T-cell (primary cell): Measurements from ENCODE around the gene PDCD11. TPM values are rescaled to one million over a fixed set of nuclear protein-coding genes. Genes with fewer than 3 reads are reported as not detected.
A peak's percentile ranks its signal among the peaks of the same experiment; 100 is the strongest.
"Not testable (repeated sequence)": the region's sequence is repeated elsewhere in the genome, so short reads cannot be mapped to it uniquely, and the experiment has no call there.

ENCODE experiments used
- ATAC-seq, 4 experiments: fragments of 200-7000 bp in 3 of 4; fragments of 150-1000 bp in 1 of 4; cut with Tn5 transposase; replicated peaks in 1 of 4; 1 replicate in 3 of 4; 2 replicates in 1 of 4; pipeline ENCODE4 v1.10.0; 2021; ENCODE audit warnings: moderate library complexity in 3 of 4, mild to moderate bottlenecking in 2 of 4, moderate number of reproducible peaks in 1 of 4
- CTCF ChIA-PET, 2 donors: fragments of 300-600 bp; sonication (Branson Sonifier 250); formaldehyde crosslinking; loops; one replicate each; lab custom pipeline; 2022; ENCODE audit warnings: antibody characterized with exemption in 2 of 2; lab: Charles Lee
- POLR2A ChIA-PET, 2 donors: fragments of 300-600 bp; sonication (Branson Sonifier 250); formaldehyde crosslinking; loops; one replicate each; lab custom pipeline; 2022; ENCODE audit warnings: antibody characterized with exemption in 2 of 2; lab: Charles Lee
- DNase-seq, 35 experiments: peaks; one replicate each; pipeline versions ENCODE4 v3.0.0 to v3.0.0-alpha.2; 2013 to 2023
- H3K27ac ChIP-seq: one replicate; pipeline ENCODE4 v1.5.1; 2013; ENCODE audit warnings: low read length
- H3K27me3 ChIP-seq, 2 experiments: replicated peaks in 1 of 2; 1 replicate in 1 of 2; 2 replicates in 1 of 2; pipeline versions ENCODE4 v1.6.1 to v1.7.0; 2013; ENCODE audit warnings: low read length in 1 of 2, mixed read lengths in 1 of 2; ENCODE audit not compliant: control insufficient read depth in 2 of 2, insufficient read depth in 2 of 2; ENCODE audit errors: extremely low read depth in 1 of 2
- H3K36me3 ChIP-seq, 2 donors: 1 replicate in 1 of 2; 2 replicates in 1 of 2; pipeline versions ENCODE4 v1.6.1 to v1.7.0; 2013; ENCODE audit warnings: low read length in 1 of 2; ENCODE audit not compliant: control insufficient read depth in 2 of 2, insufficient read depth in 1 of 2; ENCODE audit errors: extremely low read depth in 1 of 2
- H3K4me1 ChIP-seq, 2 experiments: 1 replicate in 1 of 2; 2 replicates in 1 of 2; pipeline versions ENCODE4 v1.6.1 to v1.7.0; 2013; ENCODE audit warnings: low read length in 2 of 2, mixed read lengths in 1 of 2; ENCODE audit not compliant: insufficient read depth in 2 of 2, control insufficient read depth in 1 of 2; ENCODE audit errors: extremely low read depth in 1 of 2
- H3K4me3 ChIP-seq, 2 donors: 1 replicate in 1 of 2; 2 replicates in 1 of 2; pipeline versions ENCODE4 v1.5.1 to v1.7.0; 2013; ENCODE audit warnings: mild to moderate bottlenecking in 2 of 2, low read length in 1 of 2, moderate library complexity in 1 of 2; ENCODE audit not compliant: control insufficient read depth in 1 of 2; ENCODE audit errors: extremely low read depth in 1 of 2
- H3K9me3 ChIP-seq: 2 replicates; pipeline ENCODE4 v1.7.0; 2013
- H3K27ac Mint-ChIP-seq, 2 donors: one replicate each; pipeline ENCODE4 v1.8.0; 2020 to 2021; ENCODE audit warnings: mild to moderate bottlenecking in 2 of 2, mixed read lengths in 2 of 2
- H3K27me3 Mint-ChIP-seq, 2 donors: one replicate each; pipeline ENCODE4 v1.8.0; 2021 to 2022; ENCODE audit warnings: mixed read lengths in 2 of 2
- H3K36me3 Mint-ChIP-seq: one replicate; pipeline ENCODE4 v1.8.0; 2021; ENCODE audit warnings: mixed read lengths
- H3K4me1 Mint-ChIP-seq, 3 donors: one replicate each; pipeline ENCODE4 v1.8.0; 2020 to 2022; ENCODE audit warnings: mixed read lengths in 3 of 3, mild to moderate bottlenecking in 1 of 3
- H3K4me3 Mint-ChIP-seq, 3 donors: one replicate each; pipeline ENCODE4 v1.8.0; 2020 to 2022; ENCODE audit warnings: mild to moderate bottlenecking in 3 of 3, mixed read lengths in 3 of 3, moderate library complexity in 3 of 3
- H3K9me3 Mint-ChIP-seq, 3 donors: one replicate each; pipeline ENCODE4 v1.8.0; 2020 to 2022; ENCODE audit warnings: mixed read lengths in 3 of 3
- whole genome bisulfite sequencing: methylation state at CpG from one replicate; pipeline ENCODE4 v1.1.5; 2013; ENCODE audit warnings: missing lambda C conversion rate; ENCODE audit not compliant: insufficient coverage; 5-methylcytosine and 5-hydroxymethylcytosine counted together
- total RNA-seq, 35 experiments: library from RNA in 6 of 35; stranded (reverse) in 6 of 35; fragments of 120-200 nt in 1 of 35; gene quantifications; one replicate each; pipeline versions ENCODE4 v1.2.1 to v1.2.4 and lab custom pipeline; 2013 to 2026

PDCD11 gene
- total RNA-seq, 5 donors from 2014 or later (not counting 1 experiment from before 2014, with no cell fraction given), result 24.0 to 53.3 (median 45.2) TPM

DNA sequence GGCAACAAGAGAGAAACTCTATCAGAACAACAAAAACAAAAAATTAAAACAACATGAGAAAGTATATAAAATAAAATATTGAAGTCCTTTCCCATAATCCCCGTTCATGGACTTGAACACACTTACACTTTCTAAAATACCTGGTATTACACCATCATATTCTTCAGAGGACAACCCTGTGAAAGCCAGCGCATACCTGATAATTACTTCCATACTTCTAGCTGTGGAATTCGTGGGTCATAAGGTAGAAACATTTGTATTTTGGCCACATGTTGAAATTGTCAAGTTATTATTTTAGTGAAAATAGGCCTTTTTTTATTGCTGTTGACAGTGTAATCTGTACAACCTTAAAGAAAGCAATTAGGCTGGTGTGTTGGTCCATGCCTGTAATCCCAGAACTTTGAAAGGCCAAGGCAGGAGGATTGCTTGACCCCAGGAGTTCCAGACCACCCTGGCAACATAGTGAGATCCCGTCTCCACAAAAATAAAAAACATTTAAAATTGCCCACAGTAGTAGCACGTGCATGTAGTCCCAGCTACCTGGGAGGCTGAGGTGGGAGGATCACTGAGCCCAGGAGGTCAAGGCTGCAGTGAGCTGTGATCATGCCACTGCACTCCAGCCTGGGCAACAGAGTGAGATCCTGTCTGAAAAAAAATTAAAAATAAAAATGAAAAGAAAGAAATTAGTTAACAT lies 40.4 kb upstream of the PDCD11 start:
- POLR2A ChIA-PET, result no interaction called here

GRCh38 chr10:103359493-103359892 lies 36.9 kb upstream of the PDCD11 start:
- H3K4me1 Mint-ChIP-seq, H3K4me1 ChIP-seq, H3K27me3 ChIP-seq, H3K36me3 ChIP-seq, CTCF ChIA-PET, H3K4me3 ChIP-seq, H3K9me3 Mint-ChIP-seq, ATAC-seq, H3K27ac ChIP-seq, H3K4me3 Mint-ChIP-seq, H3K27me3 Mint-ChIP-seq, H3K36me3 Mint-ChIP-seq, H3K9me3 ChIP-seq, DNase-seq, H3K27ac Mint-ChIP-seq, POLR2A ChIA-PET: not testable (repeated sequence)
- WGBS, result 86% methylated on average over 2 of the region's 4 CpGs

More for the DNA sequence above, 40.4 kb upstream of the PDCD11 start:
- Mint-ChIP-seq H3K27me3 (no peaks in the 10 kb centered on the region), H3K4me3 (no peak overlapping the region), H3K4me1 (peaks cover 4% of the 10 kb centered on the region in 3 donors), H3K36me3 (no peaks in the 10 kb centered on the region), H3K9me3 (no peaks in the 10 kb centered on the region), H3K27ac (no peak overlapping the region)
- 72% methylated on average over 2 of the region's 5 CpGs for WGBS
- Histone ChIP-seq H3K4me3 (no peak overlapping the region), H3K27me3 (no peaks in the 10 kb centered on the region), H3K36me3 (no peaks in the 10 kb centered on the region), H3K4me1 (peaks cover 2 to 3% of the 10 kb centered on the region in 2 experiments), H3K9me3 (no peaks in the 10 kb centered on the region), H3K27ac (no peak overlapping the region)
- no peak for ATAC-seq
- no peak for DNase-seq
- CTCF ChIA-PET, result no interaction called here

DNA sequence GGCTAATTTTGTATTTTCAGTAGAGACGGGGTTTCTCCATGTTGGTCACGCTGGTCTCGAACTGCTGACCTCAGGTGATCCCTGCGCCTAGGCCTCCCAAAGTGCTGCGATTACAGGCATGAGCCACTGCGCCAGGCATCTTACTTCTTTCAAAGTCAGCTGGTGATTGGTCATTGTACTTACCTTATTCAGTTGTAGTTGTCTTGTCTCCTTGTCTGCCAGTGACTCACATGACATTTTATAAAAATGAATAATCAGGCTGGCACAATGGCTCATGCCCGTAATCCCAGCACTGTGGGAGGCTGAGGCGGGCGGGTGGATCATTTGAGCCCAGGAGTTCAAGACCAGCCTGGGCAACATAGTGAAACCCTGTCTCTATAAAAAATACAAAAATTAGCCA lies 35.6 kb upstream of the PDCD11 start:
- CTCF ChIA-PET, H3K4me3 Mint-ChIP-seq, H3K36me3 Mint-ChIP-seq, H3K9me3 ChIP-seq, H3K4me3 ChIP-seq, H3K4me1 Mint-ChIP-seq, H3K27me3 Mint-ChIP-seq, DNase-seq, H3K27ac Mint-ChIP-seq, H3K27me3 ChIP-seq, H3K36me3 ChIP-seq, H3K9me3 Mint-ChIP-seq, ATAC-seq, H3K4me1 ChIP-seq, H3K27ac ChIP-seq, POLR2A ChIA-PET: not testable (repeated sequence)
- 86% methylated on average over 8 of the region's 9 CpGs for WGBS

GRCh38 chr10:103367379-103367781 lies 29.0 kb upstream of the PDCD11 start:
- ATAC-seq (no peak), DNase-seq (peak in 4 of 35 experiments; percentile 3 to 8 (median 6))
- Mint-ChIP-seq H3K36me3 (no peaks in the 10 kb centered on the region), H3K4me3 (peak overlapping the region; percentile 83 to 93 (median 89)), H3K4me1 (peaks cover 17 to 23% (median 22%) of the 10 kb centered on the region in 3 donors), H3K27ac (peak overlapping the region; percentile 91 to 92), H3K9me3 (no peaks in the 10 kb centered on the region), H3K27me3 (no peaks in the 10 kb centered on the region)
- ChIA-PET CTCF (interaction anchor here in 1 of 2 donors (0.6 to 1.1 kb wide), 4 partner anchors 26 to 449 kb away, joined by 3 to 4 read pairs (median 4); partner anchors contain the start of gene CNNM2), POLR2A (interaction anchor here (0.6 to 0.7 kb wide), 9 partner anchors 13 to 1971 kb away, joined by 3 to 9 read pairs (median 5); partner anchors contain the start of gene SFR1 (in 1 of the 2))
- Histone ChIP-seq H3K9me3 (no peaks in the 10 kb centered on the region), H3K27me3 (no peaks in the 10 kb centered on the region), H3K4me1 (peaks cover 8 to 22% of the 10 kb centered on the region in 2 experiments), H3K4me3 (peak overlapping the region; percentile 63 to 83), H3K27ac (peak overlapping the region; percentile 35), H3K36me3 (peaks cover 0 to 2% of the 10 kb centered on the region in 2 donors)
- WGBS, result 60% methylated on average over 1 of the region's 10 CpGs

DNA sequence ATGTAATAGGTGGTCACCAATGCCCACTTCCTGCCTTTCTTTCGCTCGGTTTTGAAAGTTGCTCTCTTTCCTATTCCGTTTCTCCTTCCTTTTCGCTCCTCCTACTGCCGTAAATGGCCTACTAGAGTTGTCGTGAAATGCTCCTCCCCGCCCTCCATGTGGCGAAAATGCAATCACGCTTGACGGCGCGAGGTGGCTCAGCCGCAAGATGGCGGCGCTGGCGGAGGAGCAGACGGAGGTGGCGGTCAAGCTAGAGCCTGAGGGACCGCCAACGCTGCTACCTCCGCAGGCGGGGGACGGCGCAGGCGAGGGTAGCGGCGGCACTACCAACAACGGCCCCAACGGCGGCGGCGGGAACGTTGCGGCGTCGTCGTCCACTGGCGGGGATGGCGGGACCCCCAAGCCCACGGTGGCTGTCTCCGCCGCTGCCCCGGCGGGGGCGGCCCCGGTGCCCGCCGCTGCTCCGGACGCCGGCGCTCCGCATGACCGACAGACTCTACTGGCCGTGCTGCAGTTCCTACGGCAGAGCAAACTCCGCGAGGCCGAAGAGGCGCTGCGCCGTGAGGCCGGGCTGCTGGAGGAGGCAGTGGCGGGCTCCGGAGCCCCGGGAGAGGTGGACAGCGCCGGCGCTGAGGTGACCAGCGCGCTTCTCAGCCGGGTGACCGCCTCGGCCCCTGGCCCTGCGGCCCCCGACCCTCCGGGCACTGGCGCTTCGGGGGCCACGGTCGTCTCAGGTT lies 28.5 kb upstream of the PDCD11 start, which contains the start of gene TAF5:
TAF5 (plus strand) TSS at position 195 of the 737 bp plus-strand sequence; CDS start at position 209, 14 bp downstream.
- POLR2A ChIA-PET, result interaction anchor here (0.6 to 0.7 kb wide), 4 partner anchors 22 to 1557 kb away, joined by 3 to 5 read pairs (median 4); no protein-coding TSS in a partner anchor
- H3K9me3 Mint-ChIP-seq, result no peaks in the 10 kb centered on the region
- peaks cover 17 to 23% (median 22%) of the 10 kb centered on the region in 3 donors for H3K4me1 Mint-ChIP-seq
- CTCF ChIA-PET, result interaction anchor here in 1 of 2 donors (0.6 to 1.1 kb wide), 3 partner anchors 25 to 450 kb away, joined by 3 to 4 read pairs (median 4); partner anchors contain the start of gene CNNM2
- peak; percentile 71 to 95 (median 87) for DNase-seq
- Histone ChIP-seq H3K36me3 (peaks cover 0 to 2% of the 10 kb centered on the region in 2 donors), H3K4me3 (peak within 1 kb of the TSS; percentile 63 to 83), H3K27ac (peak within 1 kb of the TSS; percentile 35), H3K9me3 (no peaks in the 10 kb centered on the region), H3K4me1 (peaks cover 9 to 22% of the 10 kb centered on the region in 2 experiments), H3K27me3 (no peaks in the 10 kb centered on the region)
- peak within 1 kb of the TSS; percentile 91 to 92 for H3K27ac Mint-ChIP-seq
- H3K4me3 Mint-ChIP-seq, result peak within 1 kb of the TSS; percentile 83 to 93 (median 89)
- under 1% methylated on average over 80 of the region's 81 CpGs for WGBS
- ATAC-seq, result peak; percentile 67 to 78 (median 74)
- no peaks in the 10 kb centered on the region for H3K36me3 Mint-ChIP-seq
- no peaks in the 10 kb centered on the region for H3K27me3 Mint-ChIP-seq

GRCh38 chr10:103373544-103373943 lies 22.9 kb upstream of the PDCD11 start:
- H3K9me3 ChIP-seq, result no peaks in the 10 kb centered on the region
- no CpG with 5 or more reads among the region's 3 CpGs for WGBS
- ATAC-seq (peak in 1 of 4 experiments; percentile 28), DNase-seq (no peak)
- H3K27ac Mint-ChIP-seq, result peak overlapping the region; percentile 40 to 50
- H3K27ac ChIP-seq, result no peak overlapping the region
- ChIA-PET POLR2A (interaction anchor here in 1 of 2 donors (0.5 kb wide), 1 partner anchor 51 kb away, joined by 3 read pairs; no protein-coding TSS in a partner anchor), CTCF (no interaction called here)
- peaks cover 19 to 25% of the 10 kb centered on the region in 2 experiments for H3K4me1 ChIP-seq
- no peaks in the 10 kb centered on the region for H3K27me3 ChIP-seq
- H3K4me3 ChIP-seq, result peak overlapping the region in 1 of 2 donors; percentile 23
- peaks cover 34% of the 10 kb centered on the region for H3K36me3 Mint-ChIP-seq
- H3K36me3 ChIP-seq, result peaks cover 2 to 30% of the 10 kb centered on the region in 2 donors
- no peaks in the 10 kb centered on the region for H3K27me3 Mint-ChIP-seq
- H3K4me1 Mint-ChIP-seq, result peaks cover 25 to 30% (median 28%) of the 10 kb centered on the region in 3 donors
- H3K9me3 Mint-ChIP-seq, result no peaks in the 10 kb centered on the region
- H3K4me3 Mint-ChIP-seq, result peak overlapping the region in 1 of 3 donors; percentile 20
